GM19324 (cell line): ENCODE measurements around the gene MYH9.

Experiments
- ATAC-seq: cut with Tn5 transposase; IDR thresholded peaks from one replicate; pipeline ENCODE4 v1.9.1; 2021; ENCODE audit warnings: mild to moderate bottlenecking, moderate library complexity; ENCODE audit not compliant: unreplicated experiment, low FRiP score

The MYH9 gene

DNA sequence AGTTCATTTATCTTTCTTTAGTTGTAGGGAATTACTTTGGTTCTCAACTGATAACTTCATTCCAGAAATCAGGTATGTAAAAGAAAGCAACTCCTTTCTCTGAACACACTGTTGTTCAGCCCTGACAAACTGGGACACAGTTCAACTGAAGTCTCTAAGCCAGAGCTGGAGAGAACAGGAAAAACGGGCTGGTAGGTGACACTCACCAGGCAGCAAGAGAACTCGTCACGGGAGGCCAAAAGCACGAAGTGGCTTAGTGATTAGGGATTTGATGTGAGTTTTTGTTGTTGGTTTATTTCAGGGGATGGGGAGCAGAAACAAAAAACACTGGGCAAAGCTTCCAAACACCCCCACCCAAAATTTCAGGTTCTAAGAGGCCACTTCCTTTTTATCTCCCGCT, 54.1 kb downstream of the MYH9 start:
- no peak for ATAC-seq

DNA sequence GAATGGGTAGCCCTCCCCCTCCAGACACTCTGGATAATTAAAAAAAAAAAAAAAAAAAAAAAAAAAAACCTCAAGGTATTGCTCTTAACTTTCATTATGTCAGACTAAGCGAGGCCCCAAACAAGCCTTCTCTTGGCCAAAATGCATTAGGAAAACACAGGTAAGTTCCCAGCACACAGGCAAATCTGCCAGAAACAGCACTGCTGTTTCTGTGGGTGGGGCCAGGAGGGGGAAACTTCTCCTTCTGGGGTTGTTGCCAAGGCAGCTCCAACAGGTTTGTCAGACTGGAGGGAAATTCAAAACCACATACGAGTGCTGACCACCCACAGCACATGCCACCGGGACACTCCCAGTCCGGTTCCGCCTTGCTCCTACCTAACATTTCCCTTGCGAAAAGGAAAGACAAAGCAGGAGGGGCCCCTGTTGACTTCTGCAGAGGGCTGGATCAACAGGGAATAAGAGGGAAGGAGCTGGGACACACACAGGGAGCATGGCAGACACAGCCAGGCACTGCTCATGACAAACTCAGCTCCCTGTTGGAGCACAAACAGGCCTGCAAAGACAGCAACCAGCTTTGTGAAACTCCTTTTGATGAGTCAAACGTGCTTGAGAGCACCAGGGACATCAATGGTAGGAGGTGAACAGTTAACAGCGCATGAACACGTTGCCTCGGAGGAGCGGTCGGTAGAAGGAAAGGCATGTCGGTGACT, 55.0 kb downstream of the MYH9 start:
- ATAC-seq = no peak

DNA sequence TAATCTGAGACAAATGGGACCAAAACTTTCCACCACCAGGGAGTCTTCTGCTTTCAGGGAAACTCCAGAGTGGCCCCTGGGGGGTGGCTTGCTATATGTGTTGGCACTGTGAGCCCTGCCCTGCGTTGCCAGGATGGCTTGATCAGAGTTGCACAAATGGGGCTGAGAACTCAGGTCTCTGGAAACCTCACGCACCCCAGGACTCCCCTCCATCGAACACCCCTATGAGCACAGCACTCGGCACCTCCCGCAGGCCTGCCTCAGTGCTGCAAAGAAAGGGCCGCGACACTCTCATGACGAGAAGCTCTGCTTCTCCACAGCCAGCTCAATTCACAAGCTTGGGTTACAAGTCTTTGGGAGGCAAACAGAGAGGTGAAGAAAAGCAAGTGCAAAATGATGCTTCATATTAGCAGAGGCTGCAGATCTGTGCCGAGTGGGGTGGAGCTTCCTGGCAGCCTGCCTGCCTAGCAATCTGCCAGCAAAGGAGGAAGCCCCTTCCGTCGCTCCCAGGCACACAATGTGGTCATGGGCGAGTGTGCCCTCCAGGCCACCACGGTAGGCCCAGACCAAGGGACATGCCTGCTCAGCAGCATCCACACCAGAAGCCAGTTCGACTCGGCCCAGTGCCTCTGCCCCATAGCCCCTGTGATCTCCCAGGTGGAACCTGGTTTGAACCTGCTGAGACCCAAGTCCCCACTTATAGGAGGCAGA, 55.7 kb downstream of the MYH9 start:
- ATAC-seq = no peak

DNA sequence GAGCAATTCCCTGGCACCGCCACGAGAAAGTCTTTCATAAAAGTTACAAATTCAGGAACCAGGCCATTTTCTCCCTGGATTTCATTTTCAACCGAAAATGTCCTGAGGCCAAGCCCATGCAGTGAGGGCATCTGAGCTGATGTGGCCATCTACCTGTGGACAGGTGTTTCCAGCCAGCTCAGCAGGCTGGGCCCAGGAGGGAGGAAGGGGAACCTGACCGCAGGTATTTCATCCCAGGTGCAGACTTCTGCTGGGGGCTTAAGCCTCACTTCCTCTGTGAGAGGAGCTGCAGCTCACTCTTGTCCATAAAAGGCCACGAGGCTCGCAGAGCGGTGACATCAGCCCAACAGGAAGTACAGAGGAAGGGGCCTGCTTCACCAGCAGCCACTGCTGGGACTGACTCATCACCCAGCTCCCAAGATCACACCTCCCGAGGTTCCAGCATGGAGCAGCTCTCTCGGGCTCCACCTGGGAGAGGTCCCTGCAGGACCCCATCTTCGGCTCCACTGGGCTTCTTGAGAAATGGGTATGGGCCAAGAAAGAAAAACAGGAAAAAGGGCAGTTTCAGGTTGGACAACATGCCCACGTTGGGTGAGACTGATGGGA, 56.4 kb downstream of the MYH9 start:
- peak; percentile 55 for ATAC-seq

DNA sequence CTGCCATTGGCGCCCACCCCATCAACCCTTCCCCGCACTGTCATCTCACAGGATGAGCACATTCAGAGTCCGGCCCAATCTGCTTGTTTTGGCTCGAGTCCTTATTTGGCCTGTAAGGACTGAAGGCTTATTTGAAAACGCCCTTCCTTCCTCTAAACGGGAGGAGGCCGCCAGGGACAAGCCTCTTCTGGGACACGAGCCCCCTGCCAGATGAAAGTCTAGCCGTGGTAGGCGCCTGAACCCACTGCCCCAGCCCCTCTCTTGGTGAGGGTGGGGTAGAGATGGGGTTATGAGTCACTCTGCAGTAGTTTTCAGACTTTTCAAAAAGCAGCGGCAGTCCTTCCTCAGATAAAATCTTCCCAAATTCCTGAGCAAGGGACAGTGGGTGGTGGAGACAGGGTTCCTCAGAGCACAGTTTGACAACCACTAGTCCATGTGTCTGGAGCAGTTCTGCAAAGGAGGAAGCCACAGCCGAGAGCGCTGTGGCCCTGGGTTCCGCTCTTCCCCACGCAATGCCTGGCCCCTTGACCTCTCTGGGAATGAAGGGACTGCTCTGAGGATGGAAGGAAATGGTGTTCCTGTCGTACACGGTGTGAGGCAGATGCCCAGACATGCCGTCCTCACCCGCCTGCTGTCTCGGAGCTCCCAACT, 57.0 kb downstream of the MYH9 start:
- no peak for ATAC-seq

DNA sequence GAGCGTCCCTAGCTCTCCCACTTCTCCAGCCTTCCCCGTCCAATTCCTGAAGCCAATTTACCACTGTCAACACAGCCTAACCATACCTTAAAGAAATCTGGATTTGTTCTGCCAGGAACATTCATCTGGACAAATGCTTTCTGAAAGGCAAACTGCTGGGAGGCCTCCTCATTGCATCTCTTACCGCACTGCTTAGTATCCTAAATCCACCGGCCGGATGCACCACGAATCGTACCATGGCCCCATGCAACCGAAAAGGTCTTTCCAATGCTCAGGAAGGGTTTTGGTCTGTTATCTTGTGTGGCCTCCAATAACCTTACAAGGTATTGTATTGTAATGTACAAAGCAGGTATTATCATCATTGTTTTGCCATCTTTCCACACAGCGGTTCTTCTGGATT, 57.6 kb downstream of the MYH9 start:
- no peak for ATAC-seq

DNA sequence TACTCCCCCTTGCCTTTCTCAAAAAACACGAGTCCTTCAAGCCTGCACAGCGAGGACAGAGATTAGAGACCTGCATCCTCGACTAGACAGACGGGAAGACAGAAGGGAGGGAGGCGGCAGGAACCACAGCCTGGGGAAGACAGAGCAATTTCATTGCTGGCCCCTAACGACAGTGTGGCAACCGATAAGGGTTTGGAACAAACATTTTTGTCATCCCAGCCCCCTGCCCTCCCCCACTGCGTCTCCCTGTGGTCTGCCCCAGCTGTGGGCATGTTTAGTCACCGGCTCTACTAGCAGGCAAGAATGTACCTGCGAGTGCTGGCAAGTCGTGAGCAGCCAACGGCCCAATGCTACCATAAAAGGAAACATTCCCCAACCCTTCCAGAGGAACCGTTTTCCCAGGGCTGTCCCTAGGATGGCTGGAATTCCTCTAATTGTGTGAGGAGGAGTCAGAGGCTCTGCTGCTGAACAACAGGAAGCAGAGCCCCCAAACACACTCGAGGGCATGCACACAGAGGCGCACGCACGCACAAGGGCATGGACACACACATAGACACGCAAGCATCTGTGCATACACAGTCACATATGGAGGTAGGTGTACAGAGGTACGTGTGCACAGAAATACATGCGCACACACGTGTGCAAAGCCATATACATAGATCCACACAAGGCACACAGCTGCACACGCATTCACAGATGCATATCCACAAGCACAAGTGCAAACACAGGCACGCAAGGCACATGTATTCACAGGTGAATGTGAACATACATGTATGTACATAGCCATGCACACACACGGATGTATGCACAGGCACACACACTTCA, 58.3 kb downstream of the MYH9 start:
- ATAC-seq = no peak

DNA sequence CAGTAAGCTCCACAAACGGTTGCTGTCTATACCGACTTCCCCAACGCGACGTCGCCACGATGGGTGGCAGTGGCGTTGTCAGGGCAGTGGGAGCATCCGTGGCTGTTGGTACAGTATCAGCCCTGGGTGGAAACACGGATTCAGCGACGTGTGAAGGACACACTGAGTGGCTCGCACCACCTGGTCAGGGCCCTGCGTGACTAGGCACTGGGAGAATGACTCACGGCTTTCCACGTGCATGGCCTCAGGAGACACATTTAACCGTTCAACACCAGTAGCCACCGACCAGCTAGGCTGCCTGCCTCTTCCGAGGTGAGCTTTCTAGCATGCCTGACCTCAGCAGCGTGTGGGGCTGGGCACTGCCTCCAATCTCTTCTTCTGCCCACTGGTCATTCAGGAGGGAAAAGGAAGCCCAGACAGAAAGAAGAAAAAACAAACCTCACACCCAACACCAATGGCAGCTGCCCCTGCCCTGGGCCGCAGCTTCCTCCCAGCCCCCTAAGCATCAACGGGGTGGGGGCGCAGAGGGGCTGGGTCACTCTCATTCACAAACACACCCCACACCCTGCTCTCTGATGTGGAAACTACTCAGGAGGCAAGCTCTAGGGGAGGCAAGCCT, 59.0 kb downstream of the MYH9 start:
- ATAC-seq = no peak

DNA sequence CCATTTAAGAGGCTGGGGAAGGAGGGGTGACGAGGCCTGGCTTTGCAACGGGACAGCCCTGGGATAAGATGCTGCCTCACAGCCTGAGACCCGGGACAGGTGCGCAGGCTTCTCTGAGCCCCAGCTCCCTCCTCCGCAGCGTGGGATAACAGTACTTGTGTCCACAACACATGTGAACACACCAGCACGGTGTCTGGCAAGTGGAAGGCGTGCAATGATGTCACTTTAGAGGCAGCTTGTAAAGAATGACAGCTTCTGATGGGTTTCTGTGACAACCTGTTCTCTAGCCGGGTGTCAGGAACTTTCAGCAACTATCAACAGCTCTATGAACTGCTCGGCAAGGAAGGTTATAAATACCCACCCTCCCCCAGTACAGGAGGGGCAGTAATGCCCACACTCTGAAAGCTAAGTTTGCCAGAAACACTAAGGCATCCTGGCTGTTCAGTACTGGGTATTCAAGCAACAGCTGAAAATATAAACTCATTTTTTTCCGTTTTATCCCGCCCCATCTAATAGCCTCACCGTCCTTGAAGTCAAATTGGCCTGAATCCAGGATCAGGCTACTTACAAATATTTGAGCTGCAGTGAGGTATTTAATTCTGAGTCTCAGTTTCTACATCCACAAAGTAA, 59.7 kb downstream of the MYH9 start:
- ATAC-seq = no peak

DNA sequence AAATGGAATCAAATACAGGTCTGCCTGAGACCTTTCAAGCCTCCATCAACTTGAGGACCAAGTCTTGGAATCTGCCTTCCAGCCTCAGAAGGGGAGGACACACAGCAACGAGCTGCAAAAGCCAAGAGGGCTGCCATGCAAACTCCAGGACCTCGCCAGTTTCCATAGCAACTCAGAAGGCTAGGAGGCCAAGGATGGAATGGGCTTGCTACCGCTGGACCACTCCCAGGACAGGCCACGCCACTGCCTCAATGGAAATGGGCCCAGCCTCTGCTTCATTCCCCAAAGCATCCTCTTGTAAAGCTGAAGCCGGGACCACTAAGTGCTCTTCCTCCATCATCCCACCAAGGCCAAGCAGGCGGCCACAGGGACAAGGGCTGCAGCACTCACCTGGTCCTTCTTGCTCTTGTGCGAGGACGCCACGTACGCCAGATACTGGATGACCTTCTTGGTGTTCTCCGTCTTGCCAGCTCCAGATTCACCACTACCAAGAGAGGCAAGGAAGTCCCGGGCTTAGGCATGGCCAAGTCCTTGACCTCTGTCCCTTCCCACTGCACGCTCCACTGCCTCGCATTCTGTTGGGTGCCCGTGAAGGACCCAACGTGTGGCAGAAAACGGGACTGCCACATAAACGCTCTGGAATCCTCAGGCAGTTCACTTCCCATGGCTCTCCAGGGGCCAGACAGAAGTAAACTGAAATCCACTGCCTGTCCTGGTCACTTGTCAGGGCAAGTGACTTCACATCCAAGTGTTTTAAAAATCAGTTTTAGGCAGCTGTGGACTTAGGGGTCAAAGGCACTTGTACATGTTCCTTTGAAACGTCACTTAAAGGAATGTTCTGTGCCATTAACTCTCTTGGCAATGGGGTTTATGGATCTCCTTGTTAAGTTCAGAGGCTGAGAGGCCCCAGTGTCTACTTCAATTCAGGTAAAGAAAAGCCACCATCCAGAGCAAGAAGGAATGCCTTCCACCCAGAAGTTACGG, 61.3 kb downstream of the MYH9 start:
- no peak for ATAC-seq

DNA sequence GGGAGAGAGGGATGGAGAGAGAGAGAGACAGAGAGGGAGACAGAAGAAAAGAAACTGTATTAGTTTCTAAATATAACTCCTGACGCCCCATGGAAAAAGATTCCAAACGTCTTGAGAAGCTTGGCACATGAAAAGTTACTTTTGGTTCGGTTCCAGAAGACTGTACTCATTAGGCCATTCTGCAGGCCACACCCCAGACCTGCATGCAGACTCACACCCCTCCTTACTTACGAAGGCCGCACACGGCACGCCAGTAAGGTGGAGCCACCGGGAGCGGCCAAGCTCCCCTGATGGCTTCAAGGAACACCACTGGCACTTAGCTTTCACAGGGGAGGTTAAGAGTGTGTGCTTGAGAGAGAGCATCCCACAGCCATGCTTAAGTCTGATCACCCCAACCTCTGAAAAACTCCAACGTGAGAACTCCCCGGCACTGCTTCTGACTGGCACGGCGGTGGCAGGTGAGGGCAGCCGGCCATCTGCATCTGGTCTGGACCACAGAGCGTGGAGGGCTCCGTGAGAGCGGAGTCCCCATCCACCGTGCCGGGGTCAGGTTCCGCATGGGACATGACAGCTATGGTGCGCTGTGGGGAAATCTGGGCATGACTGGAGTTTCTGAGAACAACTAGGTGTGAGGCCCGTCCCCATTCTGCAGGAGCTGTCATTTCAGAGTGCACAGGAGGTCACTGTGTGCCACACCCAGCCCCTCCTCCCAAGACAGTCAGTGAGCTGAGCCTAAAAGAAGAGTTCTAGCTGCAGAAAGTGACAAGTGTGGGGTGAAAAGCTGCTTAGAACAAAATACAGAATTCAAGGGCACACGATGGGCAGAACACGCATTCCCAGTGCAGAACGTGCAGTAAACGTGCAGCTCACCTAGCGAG, 62.4 kb downstream of the MYH9 start:
- no peak for ATAC-seq

DNA sequence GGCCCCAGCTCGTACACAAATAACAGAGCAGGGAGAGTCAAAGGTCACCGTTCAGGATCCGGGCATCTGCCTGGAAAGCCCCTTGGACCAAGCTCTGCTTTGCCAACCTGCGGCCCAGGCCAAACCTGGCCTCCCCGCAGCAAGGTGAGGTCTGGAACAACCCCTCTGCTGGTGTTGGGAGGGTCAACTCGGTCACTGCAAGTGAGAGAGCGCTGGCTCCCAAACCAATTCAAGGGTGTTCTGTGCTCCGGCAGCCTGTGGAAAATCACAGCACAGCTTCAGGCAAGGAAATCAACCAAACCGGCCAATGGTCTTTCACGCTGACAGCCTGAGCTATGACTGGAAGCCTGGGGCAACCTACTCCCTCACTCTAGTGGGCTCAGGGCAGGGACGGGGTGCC, 63.4 kb downstream of the MYH9 start:
- no peak for ATAC-seq

DNA sequence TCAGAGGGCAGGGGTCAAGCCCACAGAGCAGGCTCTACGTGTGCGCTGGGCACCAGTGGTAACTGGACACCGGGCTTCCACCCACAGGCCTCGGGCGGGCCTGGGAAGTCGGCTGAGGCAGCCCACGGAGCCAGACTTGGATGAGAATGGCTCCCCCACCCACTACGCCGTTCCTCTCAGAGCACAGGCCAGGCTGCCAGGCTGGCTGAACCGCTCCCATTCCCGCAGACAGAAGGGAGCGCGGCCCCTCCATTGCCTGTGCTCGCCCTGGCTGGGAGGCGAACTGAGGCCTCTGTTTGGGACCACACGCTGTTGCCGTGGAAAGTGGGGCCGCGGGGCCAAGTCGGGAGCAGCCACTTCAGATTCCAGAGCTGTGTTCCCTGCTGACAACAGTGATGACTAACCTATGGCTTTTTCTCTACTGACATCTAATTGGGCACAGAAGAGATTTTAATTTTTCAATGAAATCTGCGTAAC, 63.9 kb downstream of the MYH9 start:
- ATAC-seq = no peak

DNA sequence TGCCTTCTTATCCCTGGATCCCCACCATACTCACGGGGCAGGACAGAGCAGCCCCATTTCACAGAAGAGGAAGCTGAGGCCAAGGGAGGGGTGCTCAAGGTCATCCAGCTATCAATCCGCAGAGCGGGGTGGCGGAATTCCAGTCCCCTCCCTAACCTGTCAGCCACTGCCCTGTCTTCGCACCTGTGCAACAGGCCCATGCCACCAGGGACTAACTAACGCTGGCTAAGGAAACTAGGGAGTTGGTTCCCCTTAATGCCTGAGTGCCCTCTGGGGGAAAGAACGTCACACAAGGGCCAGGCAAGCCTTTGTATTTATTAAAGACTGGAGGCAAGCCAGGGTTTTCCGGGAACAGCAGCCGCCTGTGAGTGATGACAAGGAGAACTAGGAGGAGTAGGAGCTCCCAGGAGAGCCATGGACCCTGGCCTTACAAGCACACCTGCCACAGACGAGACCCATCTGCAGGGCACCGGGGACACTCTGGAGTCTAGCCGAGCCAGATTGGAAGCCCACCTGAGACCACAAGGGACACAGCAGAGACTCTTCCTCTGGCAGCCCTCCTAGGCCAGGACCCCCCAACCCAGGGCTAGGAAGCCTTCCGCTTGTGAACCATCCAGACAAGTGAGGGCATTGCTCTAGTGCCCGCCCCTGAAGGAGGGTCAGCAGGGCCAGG, 64.4 kb downstream of the MYH9 start:
- no peak for ATAC-seq

DNA sequence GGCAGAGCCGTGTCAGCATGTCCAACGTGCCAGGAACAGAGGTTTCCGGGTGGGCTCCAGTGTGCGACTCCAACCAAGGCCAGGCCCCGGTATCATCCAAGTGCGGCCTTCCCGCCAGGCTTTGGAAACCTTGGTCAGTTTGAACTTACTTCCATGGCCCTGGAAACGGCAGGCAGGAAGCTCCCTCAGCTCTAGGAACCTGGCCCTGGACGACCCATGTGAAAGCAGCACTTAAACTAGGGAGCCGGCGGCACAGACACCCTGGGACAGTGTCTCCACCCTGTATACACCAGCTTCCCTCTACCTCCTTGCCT, 65.2 kb downstream of the MYH9 start:
- no peak for ATAC-seq

DNA sequence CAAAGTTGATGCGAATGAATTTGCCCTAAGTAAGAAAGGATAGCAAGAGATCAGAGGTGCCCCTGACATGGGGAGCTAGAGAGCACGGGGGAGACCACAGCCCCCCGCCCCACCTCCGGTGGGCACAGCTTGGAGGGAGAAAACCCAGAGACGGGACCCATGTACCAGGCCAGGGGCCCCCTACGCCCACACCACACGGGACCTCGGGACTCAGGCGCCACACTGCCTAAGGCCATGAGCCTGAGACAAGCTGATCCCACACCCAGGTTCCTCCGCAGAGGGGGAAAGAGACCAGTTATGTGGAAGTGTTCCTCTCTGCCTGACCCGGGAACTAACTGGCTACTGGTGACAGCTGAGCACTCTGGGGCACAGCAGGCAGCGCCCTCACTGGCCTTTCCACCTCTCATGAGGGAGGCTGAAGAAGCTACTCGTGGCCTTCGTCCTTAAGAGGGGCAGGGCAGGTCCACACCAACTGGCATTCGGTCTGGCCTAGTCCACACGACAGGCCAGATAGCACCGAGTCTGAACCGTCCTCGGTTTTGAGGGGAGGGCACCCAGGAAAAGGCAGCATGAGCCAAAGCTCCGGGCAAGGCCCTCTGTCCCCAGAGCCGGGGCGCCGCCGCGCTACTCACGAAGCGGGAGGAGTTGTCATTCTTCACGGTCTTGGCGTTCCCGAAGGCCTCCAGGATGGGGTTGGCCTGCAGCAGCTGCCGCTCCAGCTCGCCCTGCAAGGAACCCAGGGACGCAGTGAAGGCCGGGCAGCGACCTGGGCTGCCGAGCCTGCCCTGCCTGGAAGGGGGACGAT, 65.8 kb downstream of the MYH9 start:
- ATAC-seq = no peak
